GM08714 (cell line): Measurements from ENCODE around the gene MAPK11.

Source experiments
- H3K4me3 ChIP-seq: fragments of 200-500 bp; sonication (Bioruptor generic); 2 replicates; pipeline ENCODE4 v1.5.1; 2014; ENCODE audit warnings: mild to moderate bottlenecking, low read length, inconsistent platforms
- ZNF274 ChIP-seq: IDR thresholded peaks from 2 replicates; pipeline ENCODE4 v1.6.1; 2012; ENCODE audit warnings: mild to moderate bottlenecking, low read depth, low read length

The MAPK11 gene

GRCh38 chr22:50292643-50293440, 22.7 kb upstream of the MAPK11 start:
- no peak overlapping the region; the same call in 1 of the 2 replicates for H3K4me3 ChIP-seq

GRCh38 chr22:50289942-50290630, 19.9 kb upstream of the MAPK11 start:
- TF ChIP-seq ZNF274 = no peak
- no peak overlapping the region for H3K4me3 ChIP-seq

More at GRCh38 chr22:50292643-50293440, 22.7 kb upstream of the MAPK11 start:
- no peak for TF ChIP-seq ZNF274

- no peak for TF ChIP-seq ZNF274
- no peak overlapping the region for H3K4me3 ChIP-seq
These were observed 19.2 kb upstream of the MAPK11 start for GRCh38 chr22:50289151-50289941.

DNA sequence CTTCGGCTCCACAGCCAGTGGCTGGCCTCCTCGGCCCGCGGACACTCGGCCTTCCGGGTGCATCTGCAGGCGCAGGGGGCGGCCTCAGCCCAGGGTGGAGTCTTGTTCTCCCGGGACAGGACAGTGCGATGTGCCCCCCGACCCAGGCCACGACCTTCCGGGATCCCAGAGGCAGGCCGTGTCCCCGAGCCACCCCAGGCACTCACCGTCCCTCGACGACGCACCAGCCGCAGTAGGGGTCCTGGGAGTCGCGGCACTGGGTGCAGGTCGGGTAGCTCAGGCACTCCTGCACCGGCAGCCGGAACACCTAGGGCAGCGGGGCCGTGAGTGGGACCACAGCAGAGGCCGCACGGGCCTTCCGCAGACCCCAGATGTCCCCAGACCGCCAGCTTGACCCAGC, 17.6 kb upstream of the MAPK11 start:
- H3K4me3 ChIP-seq = no peak overlapping the region
- no peak for TF ChIP-seq ZNF274

GRCh38 chr22:50286701-50287318, 16.6 kb upstream of the MAPK11 start:
- H3K4me3 ChIP-seq = no peak overlapping the region
- no peak for TF ChIP-seq ZNF274

GRCh38 chr22:50286275-50286674, 16.1 kb upstream of the MAPK11 start:
- no peak for TF ChIP-seq ZNF274
- no peak overlapping the region for H3K4me3 ChIP-seq

DNA sequence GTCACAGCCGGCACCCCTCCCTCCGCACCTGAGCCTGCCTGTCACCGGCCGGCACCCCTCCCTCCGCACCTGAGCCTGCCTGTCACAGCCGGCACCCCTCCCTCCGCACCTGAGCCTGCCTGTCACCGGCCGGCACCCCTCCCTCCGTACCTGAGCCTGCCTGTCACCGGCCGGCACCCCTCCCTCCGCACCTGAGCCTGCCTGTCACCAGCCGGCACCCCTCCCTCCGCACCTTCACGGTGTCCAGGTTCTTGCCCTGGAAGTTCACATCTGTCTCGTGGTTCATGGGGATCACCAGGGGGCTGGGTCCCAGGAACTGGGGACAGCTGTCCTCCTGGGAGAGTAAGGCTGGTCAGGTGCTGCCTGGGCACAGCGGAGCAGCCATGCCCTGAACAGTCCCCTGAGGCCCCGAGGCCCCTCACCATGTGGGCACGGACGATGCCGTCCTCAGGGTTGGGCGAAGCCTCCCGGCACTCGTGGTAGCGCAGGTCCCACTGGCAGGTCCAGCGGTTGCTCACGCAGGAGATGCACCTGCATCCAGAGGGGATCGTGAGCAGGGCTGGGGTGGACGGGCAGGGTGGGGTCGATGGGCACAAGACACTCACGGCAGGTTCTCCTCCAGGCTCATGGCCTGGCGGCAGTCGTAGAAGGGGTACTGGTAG, 15.5 kb upstream of the MAPK11 start:
- H3K4me3 ChIP-seq = no peak overlapping the region
- TF ChIP-seq ZNF274 = no peak

- no peak for TF ChIP-seq ZNF274
- H3K4me3 ChIP-seq = no peak overlapping the region
These were observed 14.3 kb upstream of the MAPK11 start for GRCh38 chr22:50284479-50284878.

GRCh38 chr22:50283821-50284220, 13.6 kb upstream of the MAPK11 start:
- no peak for TF ChIP-seq ZNF274
- H3K4me3 ChIP-seq = no peak overlapping the region

- H3K4me3 ChIP-seq = no peak overlapping the region
- TF ChIP-seq ZNF274 = no peak
These were observed 12.4 kb upstream of the MAPK11 start for GRCh38 chr22:50282361-50283155.

DNA sequence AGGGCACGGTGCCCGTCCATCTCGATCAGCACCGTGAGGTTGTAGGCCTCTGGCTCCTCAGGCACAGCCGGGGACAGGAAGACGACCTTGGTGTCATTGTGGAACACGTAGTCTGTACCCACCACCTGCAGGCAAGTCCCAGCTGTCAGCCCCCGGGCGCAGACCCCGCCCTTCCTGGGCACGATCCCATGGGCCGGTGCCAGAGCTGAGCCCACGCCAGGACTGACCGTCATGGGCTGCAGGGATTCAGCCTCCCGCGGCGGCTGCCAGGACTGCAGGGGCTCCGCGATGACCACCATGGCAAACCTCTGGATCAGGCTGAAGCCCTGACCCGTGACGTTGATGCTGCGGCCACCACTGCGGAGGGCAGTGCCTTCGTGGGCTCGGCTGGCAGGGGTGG, 11.8 kb upstream of the MAPK11 start:
- TF ChIP-seq ZNF274 = no peak
- no peak overlapping the region for H3K4me3 ChIP-seq

GRCh38 chr22:50281384-50281760, 11.2 kb upstream of the MAPK11 start:
- TF ChIP-seq ZNF274 = no peak

More at GRCh38 chr22:50281384-50281760, 11.2 kb upstream of the MAPK11 start:
- no peak overlapping the region for H3K4me3 ChIP-seq
